Activated naive CD4-positive, alpha-beta T cell treated with anti-CD3 and anti-CD28 coated beads for 36 hours (primary cell): ENCODE results near the gene F11R. TPM values are rescaled to one million over a fixed set of nuclear protein-coding genes. Genes with fewer than 3 reads are reported as not detected.
"Not testable (repeated sequence)": the region's sequence is repeated elsewhere in the genome, so short reads cannot be mapped to it uniquely, and the experiment has no call there.

Experiments
- CTCF ChIA-PET: fragments of 350-600 bp; sonication (Branson Sonifier 250); formaldehyde crosslinking; loops from one replicate; lab custom pipeline; 2021; ENCODE audit warnings: antibody characterized with exemption; lab: Charles Lee
- DNase-seq: peaks from one replicate; pipeline ENCODE4 v3.0.0-alpha.2; 2020
- H3K27ac Mint-ChIP-seq: one replicate; pipeline ENCODE4 v1.8.0; 2021; ENCODE audit warnings: mild to moderate bottlenecking, mixed read lengths
- H3K27me3 Mint-ChIP-seq: one replicate; pipeline ENCODE4 v1.8.0; 2021; ENCODE audit warnings: low read depth, mixed read lengths
- H3K36me3 Mint-ChIP-seq: one replicate; pipeline ENCODE4 v1.8.0; 2021; ENCODE audit warnings: low read depth, mixed read lengths
- H3K4me1 Mint-ChIP-seq: one replicate; pipeline ENCODE4 v1.8.0; 2021; ENCODE audit warnings: low read depth, mixed read lengths
- H3K4me3 Mint-ChIP-seq: one replicate; pipeline ENCODE4 v1.8.0; 2021; ENCODE audit warnings: mild to moderate bottlenecking, moderate library complexity, mixed read lengths
- H3K9me3 Mint-ChIP-seq: one replicate; pipeline ENCODE4 v1.8.0; 2021; ENCODE audit warnings: mixed read lengths
- intact Hi-C: fragments of 100-400 bp; cut with micrococcal nuclease; formaldehyde crosslinking; loops from one replicate; pipeline ENCODE4 v1.15.1; 2023
- total RNA-seq, 2 experiments: library from RNA; stranded (reverse); gene quantifications; one replicate each; pipeline ENCODE4 v1.2.3, GENCODE V29; 2021

F11R gene
- total RNA-seq, 2 experiments from 2014 or later: 26.0 to 26.9 TPM

DNA sequence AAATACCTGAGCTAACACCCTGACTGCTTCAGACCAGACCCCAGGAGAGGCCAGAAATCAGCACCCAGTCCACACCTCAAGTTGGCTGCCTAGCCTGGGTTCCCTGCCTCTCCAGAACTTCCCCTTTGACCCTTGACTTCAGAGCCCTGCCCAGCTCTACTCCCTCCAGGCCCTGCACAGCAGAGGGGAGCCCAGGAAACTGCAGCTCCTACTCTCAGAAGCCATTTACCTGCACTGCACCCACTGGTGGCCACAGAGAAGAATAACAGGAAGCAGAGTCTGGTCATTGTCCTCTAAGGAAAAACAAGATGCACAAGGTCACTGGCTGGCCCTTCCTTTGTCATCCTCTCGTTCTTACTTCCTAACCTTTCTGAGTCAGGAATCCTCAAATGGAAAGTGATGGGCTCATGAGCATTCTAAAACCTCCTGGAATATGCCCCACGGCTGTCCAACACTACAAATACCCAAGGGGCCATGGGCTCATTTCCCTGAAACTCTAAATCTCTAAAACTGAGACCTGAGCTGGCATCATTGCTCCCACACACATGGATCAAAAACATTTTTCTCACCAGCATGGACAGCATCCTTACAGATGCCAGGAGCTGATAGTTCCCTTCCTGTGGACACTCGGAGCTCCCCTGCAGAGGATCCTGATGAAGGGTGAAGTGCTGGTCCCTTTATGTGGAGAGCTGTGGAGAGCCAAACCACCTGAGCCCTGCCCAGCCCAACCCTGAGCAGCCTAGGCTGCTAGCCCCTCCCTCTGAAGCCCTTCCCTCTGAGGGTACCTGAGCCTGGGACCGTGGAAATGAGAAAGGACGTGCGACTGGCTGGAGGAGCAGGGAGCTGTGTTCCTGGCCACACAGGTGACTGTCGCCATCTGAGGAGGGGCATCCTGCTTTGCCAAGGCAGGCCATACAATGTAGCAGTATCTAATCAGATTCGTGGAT is 66.5 kb downstream of the F11R start, which contains the start of gene ITLN2:
Gene ITLN2 (minus strand): TSS at position 652 of the 947 bp plus-strand sequence. CDS start 68 bp downstream, at position 584.
- Mint-ChIP-seq H3K36me3 (no peaks in the 10 kb centered on the region), H3K27me3 (no peaks in the 10 kb centered on the region), H3K4me1 (peaks cover 3% of the 10 kb centered on the region), H3K27ac (no peak within 1 kb of the TSS), H3K9me3 (no peaks in the 10 kb centered on the region), H3K4me3 (no peak within 1 kb of the TSS)
- intact Hi-C loops: loop anchor here (5.0 kb wide), 1 partner anchor 327 kb away; no protein-coding TSS in a partner anchor
- peak; percentile 60 for DNase-seq
- CTCF ChIA-PET: interaction anchor here (0.5 to 5.9 kb wide), 39 partner anchors 9 to 1407 kb away, joined by 3 to 229 read pairs (median 3); partner anchors contain the start of gene CD244

DNA sequence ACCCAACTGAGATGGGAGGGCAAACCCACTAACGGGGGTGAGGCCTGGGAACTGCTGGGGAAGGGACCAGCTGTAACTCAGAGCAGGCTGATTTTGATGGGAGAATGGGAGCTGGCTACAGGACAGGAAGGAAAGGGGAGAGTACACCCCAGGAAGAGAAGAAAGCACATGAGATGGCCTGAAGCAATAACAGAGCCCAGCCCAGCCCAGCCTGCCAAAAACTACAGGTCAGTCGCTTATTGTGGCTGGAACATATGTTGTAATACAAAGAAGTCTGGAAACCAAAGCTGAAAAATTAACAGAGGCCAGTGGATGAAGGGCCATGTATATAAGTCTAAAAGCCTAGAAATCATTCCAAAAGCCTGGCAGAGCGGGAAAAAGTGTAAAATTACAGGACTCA is 67.9 kb downstream of the F11R start:
- Mint-ChIP-seq H3K27ac (no peak overlapping the region), H3K9me3 (no peaks in the 10 kb centered on the region), H3K36me3 (no peaks in the 10 kb centered on the region), H3K4me1 (peaks cover 3% of the 10 kb centered on the region), H3K4me3 (no peak overlapping the region), H3K27me3 (no peaks in the 10 kb centered on the region)
- CTCF ChIA-PET: interaction anchor here (0.8 to 5.9 kb wide), 27 partner anchors 10 to 334 kb away, joined by 3 to 229 read pairs (median 7); no protein-coding TSS in a partner anchor
- intact Hi-C loops: loop anchor here (5.0 kb wide), 1 partner anchor 326 kb away; no protein-coding TSS in a partner anchor
- DNase-seq: no peak

DNA sequence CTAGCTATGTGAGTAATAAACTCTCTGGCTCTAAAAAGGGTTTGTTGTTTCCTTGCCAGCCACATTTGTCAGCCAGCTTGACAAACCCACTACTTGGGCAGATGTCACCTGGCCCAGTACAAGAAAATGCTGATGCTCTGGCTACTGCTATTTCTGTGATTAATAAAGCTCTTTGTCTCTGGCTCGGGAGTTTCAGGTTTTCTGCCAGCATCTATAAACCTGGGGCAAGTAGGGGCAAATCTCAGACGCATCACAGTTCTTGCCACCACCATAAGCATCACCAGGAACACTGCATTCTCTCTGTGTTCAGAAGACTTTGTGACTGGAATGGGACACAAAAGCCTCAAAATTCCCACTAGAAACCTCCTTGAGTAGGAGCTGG is 68.8 kb downstream of the F11R start:
- DNase-seq: no peak
- Mint-ChIP-seq H3K4me3 (no peak overlapping the region), H3K27me3 (no peaks in the 10 kb centered on the region), H3K36me3 (no peaks in the 10 kb centered on the region), H3K27ac (no peak overlapping the region), H3K4me1 (peaks cover 3% of the 10 kb centered on the region), H3K9me3 (no peaks in the 10 kb centered on the region)
- intact Hi-C loops: loop anchor here (5.0 kb wide), 1 partner anchor 325 kb away; no protein-coding TSS in a partner anchor
- CTCF ChIA-PET: interaction anchor here (0.6 to 5.9 kb wide), 60 partner anchors 8 to 333 kb away, joined by 3 to 229 read pairs (median 6); partner anchors contain the start of genes CD244, ITLN1, KLHDC9 and LY9

DNA sequence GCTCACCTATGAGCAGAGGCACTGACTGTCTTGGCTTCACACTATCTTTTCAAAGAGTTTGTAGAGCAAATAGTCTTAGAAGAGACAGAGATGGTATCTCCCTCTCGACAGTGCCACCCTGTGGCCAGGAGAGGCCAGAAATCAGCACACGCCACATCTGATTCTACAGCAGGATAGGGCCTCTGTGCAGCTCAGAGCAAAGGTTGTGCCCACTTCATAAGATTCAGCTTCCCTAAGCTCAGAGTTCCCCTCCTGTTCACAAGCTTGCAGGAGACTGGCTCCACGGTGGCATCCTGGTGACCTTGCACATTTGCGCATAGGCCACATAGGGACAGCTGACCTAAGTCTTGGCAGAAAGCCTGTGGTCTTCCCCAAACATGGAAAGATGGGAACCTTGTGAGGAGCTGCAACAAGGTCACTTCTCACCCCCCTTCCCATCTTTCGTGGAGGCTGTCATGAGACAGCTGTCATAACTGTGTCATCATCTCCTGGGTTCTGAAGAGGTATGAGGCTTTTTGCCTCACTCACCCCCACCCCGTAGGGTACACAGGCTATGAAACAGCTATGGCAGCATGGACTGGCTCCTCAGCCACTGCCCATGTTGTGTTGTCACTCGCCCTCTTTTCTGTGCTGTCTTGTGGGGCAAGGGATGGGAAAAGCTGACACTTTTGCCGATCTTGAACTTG is 69.4 kb downstream of the F11R start:
- Mint-ChIP-seq H3K36me3 (no peaks in the 10 kb centered on the region), H3K27me3 (no peaks in the 10 kb centered on the region), H3K4me1 (peaks cover 3% of the 10 kb centered on the region), H3K9me3 (no peaks in the 10 kb centered on the region), H3K4me3 (no peak overlapping the region), H3K27ac (no peak overlapping the region)
- CTCF ChIA-PET: interaction anchor here (0.6 to 5.9 kb wide), 60 partner anchors 9 to 333 kb away, joined by 3 to 229 read pairs (median 6); partner anchors contain the start of genes CD244, ITLN1, KLHDC9 and LY9
- peak; percentile 85 for DNase-seq
- intact Hi-C loops: loop anchor here (1.0 to 5.0 kb wide), 8 partner anchors 19 to 527 kb away; no protein-coding TSS in a partner anchor

DNA sequence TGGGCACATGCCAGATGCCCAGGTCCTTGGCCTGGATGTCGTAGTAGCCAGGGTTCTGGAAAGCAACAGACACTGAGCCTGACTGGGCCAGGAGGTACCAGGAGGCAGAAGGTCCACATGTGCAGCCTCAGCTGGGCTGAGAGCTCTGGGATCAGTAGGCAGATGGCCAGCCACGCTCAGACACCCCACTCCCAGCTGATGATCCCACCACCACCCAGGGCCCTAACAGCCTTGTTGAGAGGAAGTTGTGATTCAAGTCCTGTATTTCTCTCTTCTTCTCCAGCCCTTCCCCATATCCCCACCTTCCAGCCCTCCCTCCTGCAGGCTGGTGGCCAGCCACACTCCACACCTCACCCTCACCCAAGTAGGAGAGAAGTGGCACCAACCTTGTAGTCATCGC is 70.3 kb downstream of the F11R start:
- H3K27me3 Mint-ChIP-seq: no peaks in the 10 kb centered on the region
- no peaks in the 10 kb centered on the region for H3K36me3 Mint-ChIP-seq
- peaks cover 3% of the 10 kb centered on the region for H3K4me1 Mint-ChIP-seq
- intact Hi-C loops: loop anchor here (1.0 to 5.0 kb wide), 8 partner anchors 20 to 526 kb away; no protein-coding TSS in a partner anchor
- H3K27ac Mint-ChIP-seq: no peak overlapping the region
- no peaks in the 10 kb centered on the region for H3K9me3 Mint-ChIP-seq
- no peak overlapping the region for H3K4me3 Mint-ChIP-seq
- DNase-seq: no peak
- CTCF ChIA-PET: interaction anchor here (1.1 to 5.9 kb wide), 27 partner anchors 8 to 278 kb away, joined by 3 to 229 read pairs (median 9); partner anchors contain the start of genes CD244, ITLN1 and KLHDC9

DNA sequence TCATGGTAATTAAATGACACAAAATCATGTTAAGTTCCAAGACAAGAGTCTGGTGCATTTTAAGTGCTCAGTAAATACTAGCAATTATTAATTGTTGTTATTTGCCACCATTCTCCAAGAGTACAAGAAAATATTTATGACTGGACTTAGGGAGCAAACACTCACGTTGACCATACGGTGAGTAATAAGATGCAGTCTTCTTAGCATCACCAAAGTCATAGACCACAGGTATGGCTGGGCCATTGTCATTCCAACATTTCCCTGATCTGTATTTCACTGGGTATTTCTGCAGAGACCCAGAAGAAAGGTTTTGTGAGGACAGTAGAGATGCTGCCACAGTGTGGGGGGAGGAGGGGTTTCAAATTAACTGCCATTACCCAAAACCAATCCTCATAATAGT is 71.1 kb downstream of the F11R start:
- CTCF ChIA-PET: interaction anchor here (1.1 to 5.9 kb wide), 3 partner anchors 114 to 227 kb away, joined by 4 to 229 read pairs (median 71); no protein-coding TSS in a partner anchor

DNA sequence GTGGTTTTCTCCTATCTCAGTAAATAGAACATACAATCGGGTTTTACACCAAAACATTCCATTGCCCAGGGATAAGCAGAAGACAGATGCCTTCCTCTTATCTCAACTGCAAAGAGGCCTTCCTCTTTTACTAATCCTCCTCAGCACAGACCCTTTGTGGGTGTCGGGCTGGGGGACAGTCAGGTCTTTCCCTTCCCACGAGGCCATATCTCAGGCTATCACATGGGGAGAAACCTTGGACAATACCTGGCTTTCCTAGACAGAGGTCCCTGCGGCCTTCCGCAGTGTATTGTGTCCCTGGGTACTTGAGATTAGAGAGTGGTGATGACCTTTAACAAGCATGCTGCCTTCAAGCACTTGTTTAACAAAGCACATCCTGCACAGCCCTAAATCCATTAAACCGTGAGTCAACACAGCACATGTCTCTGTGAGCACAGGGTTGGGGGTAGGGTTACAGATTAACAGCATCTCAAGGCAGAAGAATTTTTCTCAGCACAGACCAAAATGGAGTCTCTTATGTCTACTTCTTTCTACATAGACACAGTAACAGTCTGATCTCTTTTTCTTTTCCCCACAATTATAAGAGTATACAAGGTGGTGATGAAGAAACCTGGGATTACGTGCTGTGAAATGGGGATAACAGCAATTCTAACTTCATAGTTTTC is 71.6 kb downstream of the F11R start:
- H3K36me3 Mint-ChIP-seq, DNase-seq, H3K27me3 Mint-ChIP-seq, H3K4me3 Mint-ChIP-seq, intact Hi-C loops, H3K27ac Mint-ChIP-seq, H3K4me1 Mint-ChIP-seq, H3K9me3 Mint-ChIP-seq: not testable (repeated sequence)
- CTCF ChIA-PET: interaction anchor here (1.1 to 5.9 kb wide), 2 partner anchors 113 to 226 kb away, joined by 4 to 229 read pairs; no protein-coding TSS in a partner anchor

More for the DNA sequence above, 71.1 kb downstream of the F11R start:
- no peaks in the 10 kb centered on the region for H3K36me3 Mint-ChIP-seq
- DNase-seq: no peak
- H3K4me1 Mint-ChIP-seq: peaks cover 3% of the 10 kb centered on the region
- no peak overlapping the region for H3K27ac Mint-ChIP-seq
- no peaks in the 10 kb centered on the region for H3K9me3 Mint-ChIP-seq
- no peaks in the 10 kb centered on the region for H3K27me3 Mint-ChIP-seq
- no peak overlapping the region for H3K4me3 Mint-ChIP-seq
- intact Hi-C loops: loop anchor here (2.0 to 5.0 kb wide), 3 partner anchors 21 to 525 kb away; no protein-coding TSS in a partner anchor

DNA sequence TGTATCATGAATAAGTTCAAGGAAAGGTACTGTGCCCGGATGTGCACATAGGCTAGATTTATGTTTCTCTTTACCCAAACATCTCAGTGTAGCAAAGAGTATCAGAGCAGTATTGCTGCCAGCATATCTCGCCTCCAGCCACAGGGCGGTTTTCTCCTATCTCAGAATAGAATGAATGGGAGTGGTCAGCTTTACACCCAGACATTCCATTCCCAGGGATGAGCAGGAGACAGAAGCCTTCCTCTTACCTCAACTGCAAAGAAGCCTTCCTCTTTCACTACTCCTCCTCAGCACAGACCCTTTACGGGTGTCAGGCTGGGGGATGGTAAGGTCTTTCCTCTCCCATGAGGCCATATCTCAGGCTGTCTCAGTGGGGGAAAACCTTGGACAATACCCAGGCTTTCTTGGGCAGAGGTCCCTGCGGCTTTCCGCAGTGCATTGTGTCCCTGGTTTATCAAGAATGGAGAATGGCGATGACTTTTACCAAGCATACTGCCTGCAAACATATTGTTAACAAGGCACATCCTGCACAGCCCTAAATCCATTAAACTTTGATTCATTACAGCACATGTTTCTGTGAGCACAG is 73.7 kb downstream of the F11R start:
- H3K36me3 Mint-ChIP-seq, DNase-seq, H3K4me1 Mint-ChIP-seq, H3K9me3 Mint-ChIP-seq, H3K27ac Mint-ChIP-seq, H3K27me3 Mint-ChIP-seq, H3K4me3 Mint-ChIP-seq, intact Hi-C loops: not testable (repeated sequence)
- CTCF ChIA-PET: interaction anchor here (0.6 to 0.9 kb wide), 2 partner anchors 10 to 395 kb away, joined by 3 to 4 read pairs; no protein-coding TSS in a partner anchor

DNA sequence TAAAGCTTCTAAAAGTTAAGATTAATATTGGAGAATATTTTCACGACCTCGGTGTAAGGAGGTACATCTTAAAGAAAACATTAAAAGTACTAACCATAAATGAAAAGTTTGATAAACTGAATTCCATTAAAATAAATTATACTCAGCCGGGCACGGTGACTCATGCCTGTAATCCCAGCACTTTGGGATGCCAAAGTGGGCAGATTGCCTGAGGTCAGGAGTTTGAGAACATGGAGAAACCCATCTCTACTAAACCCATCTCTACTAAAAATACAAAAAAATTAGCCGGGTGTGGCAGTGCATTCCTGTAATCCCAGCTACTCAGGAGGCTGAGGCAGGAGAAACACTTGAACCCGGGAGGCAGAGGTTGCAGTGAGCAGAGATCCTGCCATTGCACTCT is 75.1 kb downstream of the F11R start:
- H3K27ac Mint-ChIP-seq, H3K36me3 Mint-ChIP-seq, intact Hi-C loops, DNase-seq, H3K27me3 Mint-ChIP-seq, H3K4me3 Mint-ChIP-seq, H3K4me1 Mint-ChIP-seq, H3K9me3 Mint-ChIP-seq: not testable (repeated sequence)
- CTCF ChIA-PET: interaction anchor here (2.1 kb wide), 1 partner anchor 9 kb away, joined by 7 read pairs; the partner anchor contains the start of gene ITLN2
